ENCODE results near the gene ARHGAP42.

DNA sequence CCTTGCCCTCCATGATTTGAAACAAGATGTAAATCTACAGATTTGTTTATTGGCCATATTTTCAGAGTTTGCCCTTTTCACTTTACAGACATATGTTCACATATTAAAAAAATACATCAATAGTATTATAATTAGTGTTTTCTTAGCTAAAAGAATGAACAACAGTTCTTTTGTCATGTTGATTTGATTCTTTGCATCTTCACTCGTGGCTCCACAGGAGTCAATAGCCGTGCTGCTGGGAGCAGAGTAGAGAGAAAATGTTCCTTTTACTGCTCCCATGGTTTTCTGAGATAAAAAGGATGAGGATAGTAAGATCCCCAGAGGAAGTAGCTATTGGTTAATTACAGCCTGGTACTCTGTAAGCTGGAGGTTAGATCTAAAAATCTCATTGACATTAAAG is 291.4 kb downstream of the ARHGAP42 start:
- TF ChIP-seq POLR2A (IDR thresholded peaks at IDR 0.05) = no peak
- TF ChIP-seq, protein P1, sequence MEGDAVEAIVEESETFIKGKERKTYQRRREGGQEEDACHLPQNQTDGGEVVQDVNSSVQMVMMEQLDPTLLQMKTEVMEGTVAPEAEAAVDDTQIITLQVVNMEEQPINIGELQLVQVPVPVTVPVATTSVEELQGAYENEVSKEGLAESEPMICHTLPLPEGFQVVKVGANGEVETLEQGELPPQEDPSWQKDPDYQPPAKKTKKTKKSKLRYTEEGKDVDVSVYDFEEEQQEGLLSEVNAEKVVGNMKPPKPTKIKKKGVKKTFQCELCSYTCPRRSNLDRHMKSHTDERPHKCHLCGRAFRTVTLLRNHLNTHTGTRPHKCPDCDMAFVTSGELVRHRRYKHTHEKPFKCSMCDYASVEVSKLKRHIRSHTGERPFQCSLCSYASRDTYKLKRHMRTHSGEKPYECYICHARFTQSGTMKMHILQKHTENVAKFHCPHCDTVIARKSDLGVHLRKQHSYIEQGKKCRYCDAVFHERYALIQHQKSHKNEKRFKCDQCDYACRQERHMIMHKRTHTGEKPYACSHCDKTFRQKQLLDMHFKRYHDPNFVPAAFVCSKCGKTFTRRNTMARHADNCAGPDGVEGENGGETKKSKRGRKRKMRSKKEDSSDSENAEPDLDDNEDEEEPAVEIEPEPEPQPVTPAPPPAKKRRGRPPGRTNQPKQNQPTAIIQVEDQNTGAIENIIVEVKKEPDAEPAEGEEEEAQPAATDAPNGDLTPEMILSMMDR (IDR thresholded peaks at IDR 0.05 in 8 of 11, conservative IDR thresholded peaks at IDR 0.05 in 3 of 11) = no peak

All from spleen (tissue), 7 donors.